ENCODE results near the gene NPIPA5. TPM values are rescaled to one million over a fixed set of nuclear protein-coding genes. Genes with fewer than 3 reads are reported as not detected.
"Not testable (repeated sequence)": the region's sequence is repeated elsewhere in the genome, so short reads cannot be mapped to it uniquely, and the experiment has no call there.

The NPIPA5 gene
- polyA plus RNA-seq = 10 to 100 TPM; 18.2 to 25.8 TPM

DNA sequence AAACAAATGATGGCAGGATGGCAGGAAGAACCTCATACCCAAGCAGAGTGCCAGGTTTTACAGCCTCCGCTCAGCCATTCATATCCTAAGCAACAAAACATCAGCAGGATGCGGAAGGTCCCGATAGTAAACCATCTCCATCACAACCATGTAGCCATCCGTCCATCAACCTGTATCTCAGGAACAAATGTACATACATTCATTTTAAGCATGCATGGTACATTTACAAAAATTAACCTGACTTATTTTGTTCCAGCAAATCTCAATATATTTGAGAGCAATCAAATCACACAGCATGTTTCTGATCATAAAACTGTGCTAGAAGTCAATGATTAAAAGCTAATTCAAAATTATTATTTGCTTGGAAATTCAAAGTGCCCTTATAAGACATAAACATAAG, at the start of gene NPIPA5:
TSS of gene NPIPA5 (minus strand) at position 101 of the 400 bp plus-strand sequence. CDS start at position 101, 0 bp downstream.
- H3K36me3 ChIP-seq (ENCODE audit: control insufficient read depth in 2 of 2, insufficient read depth in 2 of 2, low read length in 1 of 2); H3K4me3 ChIP-seq (ENCODE audit: low read depth in 1 of 2, low read length in 2 of 2); H3K4me1 ChIP-seq (ENCODE audit: control insufficient read depth in 2 of 2, insufficient read depth in 2 of 2, low read length in 1 of 2); H3K27me3 ChIP-seq (ENCODE audit: control insufficient read depth in 1 of 2, insufficient read depth in 2 of 2, low read length in 2 of 2); H3K27ac ChIP-seq (ENCODE audit: low read depth in 2 of 2, low read length in 1 of 2); H3K9me3 ChIP-seq (ENCODE audit: control insufficient read depth in 2 of 2, insufficient read depth in 1 of 2, low read depth in 1 of 2, low read length in 1 of 2): not testable (repeated sequence)
- 96% methylated on average over 3 of the region's 4 CpGs; no CpG with 5 or more reads in 1 of the 2 donors for WGBS, 2 donors

DNA sequence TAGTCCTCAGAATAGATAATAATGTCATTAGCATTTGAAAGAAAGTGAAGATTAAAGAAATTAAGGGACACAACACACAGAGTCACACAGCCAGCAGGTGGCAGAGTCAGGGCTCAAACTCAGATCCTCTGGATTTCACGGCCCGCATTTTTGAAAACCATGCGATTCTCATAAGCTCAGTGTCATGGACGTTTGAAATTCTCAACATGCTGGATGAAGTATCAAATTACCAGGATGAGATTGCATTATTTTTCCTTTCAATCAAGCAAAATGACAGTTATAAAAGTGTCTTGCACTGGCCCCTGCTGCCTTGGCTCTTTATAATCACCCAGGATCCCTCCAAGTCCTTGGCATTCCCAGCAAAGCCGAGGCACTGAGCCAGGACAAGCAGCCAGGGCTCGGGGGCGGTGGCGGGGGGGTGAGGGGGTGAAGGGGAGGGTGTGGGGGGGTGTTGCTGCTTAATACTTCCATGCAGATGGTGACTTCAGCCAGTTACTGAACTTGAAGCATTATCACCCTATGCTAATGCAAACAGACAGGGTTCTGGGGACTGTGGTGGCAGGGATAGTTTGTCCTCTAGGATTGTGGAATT, 49.6 kb upstream of the NPIPA5 start:
- Histone ChIP-seq H3K4me3 (ENCODE audit: low read depth in 1 of 2, low read length in 2 of 2) (no peak overlapping the region), H3K4me1 (ENCODE audit: control insufficient read depth in 2 of 2, insufficient read depth in 2 of 2, low read length in 1 of 2) (no peaks in the 10 kb centered on the region), H3K27ac (ENCODE audit: low read depth in 2 of 2, low read length in 1 of 2) (no peak overlapping the region), H3K36me3 (ENCODE audit: control insufficient read depth in 2 of 2, insufficient read depth in 2 of 2, low read length in 1 of 2) (no peaks in the 10 kb centered on the region), H3K27me3 (ENCODE audit: control insufficient read depth in 1 of 2, insufficient read depth in 2 of 2, low read length in 2 of 2) (no peaks in the 10 kb centered on the region), H3K9me3 (ENCODE audit: control insufficient read depth in 2 of 2, insufficient read depth in 1 of 2, low read depth in 1 of 2, low read length in 1 of 2) (no peaks in the 10 kb centered on the region)
- WGBS, 2 donors = 6 to 12% methylated on average over 8 of the region's 8 CpGs

DNA sequence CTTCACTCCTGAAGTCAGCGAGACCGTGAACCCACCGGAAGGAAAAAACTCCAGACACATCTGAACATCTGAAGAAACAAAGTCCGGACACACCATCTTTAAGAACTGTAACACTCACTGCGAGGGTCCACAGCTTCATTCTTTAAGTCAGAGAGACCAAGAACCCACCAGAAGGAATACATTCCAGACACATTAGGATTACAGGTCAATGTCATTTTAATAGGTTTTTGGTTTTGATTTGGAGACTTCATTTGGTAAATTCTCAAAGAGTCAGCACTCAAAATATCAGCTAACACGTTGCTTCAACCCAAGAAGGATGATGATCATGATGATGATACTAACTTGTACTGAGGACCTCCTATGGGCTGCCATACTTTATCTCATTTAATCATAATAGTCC, 48.7 kb upstream of the NPIPA5 start:
- no peak overlapping the region for H3K4me3 ChIP-seq (ENCODE audit: low read depth in 1 of 2, low read length in 2 of 2)

DNA sequence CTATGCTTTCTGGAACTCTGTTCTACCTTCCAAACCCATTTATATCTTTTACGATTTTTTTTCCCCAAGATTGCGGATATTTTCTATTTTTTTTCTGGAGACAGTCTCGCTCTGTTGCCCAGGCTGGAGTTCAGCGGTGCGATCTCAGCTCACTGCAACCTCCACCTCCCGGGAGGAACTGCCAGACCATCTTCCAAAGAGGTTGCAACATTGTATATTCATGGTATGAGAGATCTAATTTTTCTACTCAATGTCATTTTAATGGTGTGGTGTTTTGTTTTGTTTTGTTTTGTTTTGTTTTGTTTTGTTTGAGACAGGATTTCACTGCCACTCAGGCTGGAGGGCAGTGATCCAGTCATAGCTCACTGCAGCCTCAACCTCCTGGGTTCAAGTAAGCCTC, 47.8 kb upstream of the NPIPA5 start:
- H3K4me3 ChIP-seq (ENCODE audit: low read depth in 1 of 2, low read length in 2 of 2) = no peak overlapping the region
- H3K27me3 ChIP-seq (ENCODE audit: control insufficient read depth in 1 of 2, insufficient read depth in 2 of 2, low read length in 2 of 2) = no peaks in the 10 kb centered on the region
- WGBS, 2 donors = 82 to 87% methylated on average over 6 of the region's 6 CpGs
- no peaks in the 10 kb centered on the region for H3K9me3 ChIP-seq (ENCODE audit: control insufficient read depth in 2 of 2, insufficient read depth in 1 of 2, low read depth in 1 of 2, low read length in 1 of 2)
- H3K4me1 ChIP-seq (ENCODE audit: control insufficient read depth in 2 of 2, insufficient read depth in 2 of 2, low read length in 1 of 2) = no peaks in the 10 kb centered on the region
- H3K36me3 ChIP-seq (ENCODE audit: control insufficient read depth in 2 of 2, insufficient read depth in 2 of 2, low read length in 1 of 2) = no peaks in the 10 kb centered on the region
- H3K27ac ChIP-seq (ENCODE audit: low read depth in 2 of 2, low read length in 1 of 2) = no peak overlapping the region

More for the DNA sequence above, 48.7 kb upstream of the NPIPA5 start:
- 78 to 85% methylated on average over 6 of the region's 6 CpGs for WGBS, 2 donors
- Histone ChIP-seq H3K27me3 (ENCODE audit: control insufficient read depth in 1 of 2, insufficient read depth in 2 of 2, low read length in 2 of 2) (no peaks in the 10 kb centered on the region), H3K36me3 (ENCODE audit: control insufficient read depth in 2 of 2, insufficient read depth in 2 of 2, low read length in 1 of 2) (no peaks in the 10 kb centered on the region), H3K27ac (ENCODE audit: low read depth in 2 of 2, low read length in 1 of 2) (no peak overlapping the region), H3K9me3 (ENCODE audit: control insufficient read depth in 2 of 2, insufficient read depth in 1 of 2, low read depth in 1 of 2, low read length in 1 of 2) (no peaks in the 10 kb centered on the region), H3K4me1 (ENCODE audit: control insufficient read depth in 2 of 2, insufficient read depth in 2 of 2, low read length in 1 of 2) (no peaks in the 10 kb centered on the region)

DNA sequence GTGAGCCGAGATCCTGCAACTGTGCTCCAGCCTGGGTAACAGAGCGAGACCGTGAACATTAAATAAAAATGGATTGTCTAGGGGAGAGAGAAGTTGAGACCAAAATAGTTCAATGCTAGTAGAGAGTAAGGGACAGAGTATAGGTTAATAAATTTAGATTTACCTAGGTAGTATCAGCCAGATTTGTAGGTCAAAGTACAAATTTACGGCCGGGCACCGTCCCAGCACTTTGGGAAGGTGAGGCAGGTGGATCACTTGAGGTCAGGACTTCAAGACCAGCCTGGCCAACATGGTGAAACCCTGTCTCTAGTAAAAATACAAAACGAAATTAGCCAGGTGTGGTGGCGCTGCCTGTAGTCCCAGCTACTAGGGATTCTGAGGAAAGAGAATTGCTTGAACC, 44.1 kb upstream of the NPIPA5 start:
- Histone ChIP-seq H3K27me3 (ENCODE audit: control insufficient read depth in 1 of 2, insufficient read depth in 2 of 2, low read length in 2 of 2) (no peaks in the 10 kb centered on the region), H3K9me3 (ENCODE audit: control insufficient read depth in 2 of 2, insufficient read depth in 1 of 2, low read depth in 1 of 2, low read length in 1 of 2) (no peaks in the 10 kb centered on the region), H3K27ac (ENCODE audit: low read depth in 2 of 2, low read length in 1 of 2) (no peak overlapping the region), H3K36me3 (ENCODE audit: control insufficient read depth in 2 of 2, insufficient read depth in 2 of 2, low read length in 1 of 2) (no peaks in the 10 kb centered on the region), H3K4me1 (ENCODE audit: control insufficient read depth in 2 of 2, insufficient read depth in 2 of 2, low read length in 1 of 2) (no peaks in the 10 kb centered on the region), H3K4me3 (ENCODE audit: low read depth in 1 of 2, low read length in 2 of 2) (no peak overlapping the region)
- WGBS, 2 donors = 67 to 84% methylated on average over 8 of the region's 8 CpGs

DNA sequence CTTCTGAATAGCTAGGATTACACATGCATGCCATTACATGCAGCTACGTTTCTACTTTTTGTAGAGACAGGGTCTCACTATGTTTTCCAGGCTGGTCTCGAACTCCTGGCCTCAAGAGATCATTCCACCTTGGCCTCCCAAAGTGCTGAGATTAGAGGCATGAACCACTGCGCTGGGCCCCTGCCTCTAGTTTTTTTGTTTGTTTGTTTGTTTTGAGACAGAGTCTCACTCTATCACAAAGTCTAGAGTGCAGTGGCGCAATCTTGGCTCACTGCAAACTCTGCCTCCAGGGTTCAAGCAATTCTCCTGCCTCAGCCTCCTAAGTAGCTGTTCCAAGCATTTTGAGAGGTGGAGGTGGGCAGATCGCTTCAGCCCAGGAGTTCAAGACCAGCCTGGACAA, 43.6 kb upstream of the NPIPA5 start:
- H3K9me3 ChIP-seq (ENCODE audit: control insufficient read depth in 2 of 2, insufficient read depth in 1 of 2, low read depth in 1 of 2, low read length in 1 of 2); H3K27ac ChIP-seq (ENCODE audit: low read depth in 2 of 2, low read length in 1 of 2); H3K4me1 ChIP-seq (ENCODE audit: control insufficient read depth in 2 of 2, insufficient read depth in 2 of 2, low read length in 1 of 2); H3K36me3 ChIP-seq (ENCODE audit: control insufficient read depth in 2 of 2, insufficient read depth in 2 of 2, low read length in 1 of 2); H3K4me3 ChIP-seq (ENCODE audit: low read depth in 1 of 2, low read length in 2 of 2); H3K27me3 ChIP-seq (ENCODE audit: control insufficient read depth in 1 of 2, insufficient read depth in 2 of 2, low read length in 2 of 2): not testable (repeated sequence)
- 76 to 82% methylated on average over 5 of the region's 5 CpGs for WGBS, 2 donors

DNA sequence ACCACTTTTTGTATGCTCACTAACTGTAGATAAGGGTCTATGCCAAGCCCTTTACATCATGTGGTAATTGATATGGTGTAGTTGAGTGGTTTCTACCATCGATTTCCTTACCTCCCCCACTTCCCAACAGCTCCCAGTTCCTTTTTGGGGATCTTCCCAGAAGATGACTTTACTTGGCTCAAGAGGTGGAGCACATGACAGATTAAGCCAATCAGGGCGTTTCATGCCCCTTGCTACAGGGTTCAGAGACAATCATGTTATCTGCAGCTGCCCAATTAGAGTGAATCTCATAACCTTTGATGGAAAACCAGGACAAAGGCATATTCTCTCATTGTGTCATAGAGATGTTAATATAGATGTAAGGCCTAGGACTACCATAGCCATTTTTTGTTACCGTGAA, 40.1 kb upstream of the NPIPA5 start:
- Histone ChIP-seq H3K9me3 (ENCODE audit: control insufficient read depth in 2 of 2, insufficient read depth in 1 of 2, low read depth in 1 of 2, low read length in 1 of 2) (no peaks in the 10 kb centered on the region), H3K36me3 (ENCODE audit: control insufficient read depth in 2 of 2, insufficient read depth in 2 of 2, low read length in 1 of 2) (no peaks in the 10 kb centered on the region), H3K27me3 (ENCODE audit: control insufficient read depth in 1 of 2, insufficient read depth in 2 of 2, low read length in 2 of 2) (no peaks in the 10 kb centered on the region), H3K4me3 (ENCODE audit: low read depth in 1 of 2, low read length in 2 of 2) (no peak overlapping the region), H3K4me1 (ENCODE audit: control insufficient read depth in 2 of 2, insufficient read depth in 2 of 2, low read length in 1 of 2) (no peaks in the 10 kb centered on the region), H3K27ac (ENCODE audit: low read depth in 2 of 2, low read length in 1 of 2) (no peak overlapping the region)
- 85% methylated on average over 3 of the region's 3 CpGs for whole genome bisulfite sequencing, 2 donors

DNA sequence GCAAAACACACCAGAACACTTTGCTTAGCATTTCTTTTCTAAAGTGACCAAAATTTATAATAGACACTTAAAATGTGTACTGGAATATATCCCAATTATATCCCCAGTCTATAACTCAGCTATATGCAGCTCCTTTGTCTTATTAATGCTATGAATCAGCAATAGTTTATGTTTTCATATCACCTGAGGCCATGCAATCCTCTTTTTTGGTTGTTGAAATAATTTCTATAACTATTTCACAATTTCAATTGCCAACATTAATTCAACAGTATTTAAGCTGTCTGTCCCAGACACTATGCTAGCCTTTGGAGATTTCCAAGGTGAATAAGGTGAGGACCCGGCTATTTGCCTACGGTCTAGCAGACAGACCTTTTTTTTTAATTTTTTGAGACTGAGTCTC, 39.1 kb upstream of the NPIPA5 start:
- Histone ChIP-seq H3K9me3 (ENCODE audit: control insufficient read depth in 2 of 2, insufficient read depth in 1 of 2, low read depth in 1 of 2, low read length in 1 of 2) (no peaks in the 10 kb centered on the region), H3K36me3 (ENCODE audit: control insufficient read depth in 2 of 2, insufficient read depth in 2 of 2, low read length in 1 of 2) (no peaks in the 10 kb centered on the region), H3K4me3 (ENCODE audit: low read depth in 1 of 2, low read length in 2 of 2) (no peak overlapping the region), H3K27ac (ENCODE audit: low read depth in 2 of 2, low read length in 1 of 2) (no peak overlapping the region), H3K27me3 (ENCODE audit: control insufficient read depth in 1 of 2, insufficient read depth in 2 of 2, low read length in 2 of 2) (no peaks in the 10 kb centered on the region), H3K4me1 (ENCODE audit: control insufficient read depth in 2 of 2, insufficient read depth in 2 of 2, low read length in 1 of 2) (no peaks in the 10 kb centered on the region)
- 94 to 97% methylated on average over 2 of the region's 2 CpGs for WGBS, 2 donors

DNA sequence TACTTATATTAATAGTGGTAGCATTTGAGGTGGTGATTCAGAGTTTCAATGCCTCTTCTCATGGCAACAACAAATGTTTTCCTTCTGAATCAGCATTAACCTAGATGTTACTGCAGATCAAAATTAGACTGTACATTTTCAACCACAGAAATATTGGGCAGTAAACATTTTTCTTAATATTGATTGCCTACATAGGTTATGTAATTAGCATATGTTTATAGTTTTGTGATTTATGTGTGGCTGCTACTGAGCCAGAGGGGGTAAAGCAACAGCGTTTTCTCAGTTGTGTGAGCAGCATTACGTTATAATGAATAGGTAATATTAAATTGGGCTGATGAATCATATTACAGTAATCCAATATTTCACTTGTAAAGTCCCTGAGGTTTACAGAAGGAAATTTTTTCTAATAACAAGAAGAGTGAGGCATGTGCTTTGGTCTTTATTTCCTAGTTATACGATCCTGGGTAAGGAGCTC, 37.5 kb upstream of the NPIPA5 start:
- Histone ChIP-seq H3K27ac (ENCODE audit: low read depth in 2 of 2, low read length in 1 of 2) (no peak overlapping the region), H3K36me3 (ENCODE audit: control insufficient read depth in 2 of 2, insufficient read depth in 2 of 2, low read length in 1 of 2) (no peaks in the 10 kb centered on the region), H3K27me3 (ENCODE audit: control insufficient read depth in 1 of 2, insufficient read depth in 2 of 2, low read length in 2 of 2) (no peaks in the 10 kb centered on the region), H3K4me3 (ENCODE audit: low read depth in 1 of 2, low read length in 2 of 2) (no peak overlapping the region), H3K4me1 (ENCODE audit: control insufficient read depth in 2 of 2, insufficient read depth in 2 of 2, low read length in 1 of 2) (no peaks in the 10 kb centered on the region), H3K9me3 (ENCODE audit: control insufficient read depth in 2 of 2, insufficient read depth in 1 of 2, low read depth in 1 of 2, low read length in 1 of 2) (no peaks in the 10 kb centered on the region)
- 23 to 39% methylated on average over 3 of the region's 3 CpGs for WGBS, 2 donors

DNA sequence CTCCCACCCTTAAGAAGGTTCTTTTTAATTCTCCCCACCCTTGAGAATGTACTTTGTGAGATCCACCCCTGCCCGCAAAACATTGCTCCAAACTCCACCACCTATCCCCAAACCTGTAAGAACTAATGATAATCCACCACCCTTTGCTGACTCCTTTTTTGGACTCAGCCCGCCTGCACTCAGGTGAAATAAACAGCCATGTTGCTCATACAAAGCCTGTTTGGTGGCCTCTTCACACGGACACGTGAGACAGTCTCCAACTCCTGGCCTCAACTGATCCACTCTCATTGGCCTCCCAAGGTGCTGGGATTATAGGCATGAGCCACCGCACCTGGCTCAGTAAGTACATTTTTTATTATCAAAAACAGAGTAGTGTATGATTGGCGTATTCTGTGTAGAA, 31.4 kb upstream of the NPIPA5 start:
- H3K27ac ChIP-seq (ENCODE audit: low read depth in 2 of 2, low read length in 1 of 2); H3K27me3 ChIP-seq (ENCODE audit: control insufficient read depth in 1 of 2, insufficient read depth in 2 of 2, low read length in 2 of 2); H3K36me3 ChIP-seq (ENCODE audit: control insufficient read depth in 2 of 2, insufficient read depth in 2 of 2, low read length in 1 of 2); H3K4me3 ChIP-seq (ENCODE audit: low read depth in 1 of 2, low read length in 2 of 2); H3K9me3 ChIP-seq (ENCODE audit: control insufficient read depth in 2 of 2, insufficient read depth in 1 of 2, low read depth in 1 of 2, low read length in 1 of 2); H3K4me1 ChIP-seq (ENCODE audit: control insufficient read depth in 2 of 2, insufficient read depth in 2 of 2, low read length in 1 of 2): not testable (repeated sequence)
- 91 to 94% methylated on average over 6 of the region's 6 CpGs for WGBS, 2 donors
